UCSD-AML1 (cell line): ENCODE results near the gene NFIC.
"Not testable (repeated sequence)": the region's sequence is repeated elsewhere in the genome, so short reads cannot be mapped to it uniquely, and the experiment has no call there.

Experiments
- DNase-seq: peaks from one replicate; lab custom pipeline; 2025; ENCODE audit not compliant: unreplicated experiment; lab: John Stamatoyannopoulos, UW

NFIC gene

DNA sequence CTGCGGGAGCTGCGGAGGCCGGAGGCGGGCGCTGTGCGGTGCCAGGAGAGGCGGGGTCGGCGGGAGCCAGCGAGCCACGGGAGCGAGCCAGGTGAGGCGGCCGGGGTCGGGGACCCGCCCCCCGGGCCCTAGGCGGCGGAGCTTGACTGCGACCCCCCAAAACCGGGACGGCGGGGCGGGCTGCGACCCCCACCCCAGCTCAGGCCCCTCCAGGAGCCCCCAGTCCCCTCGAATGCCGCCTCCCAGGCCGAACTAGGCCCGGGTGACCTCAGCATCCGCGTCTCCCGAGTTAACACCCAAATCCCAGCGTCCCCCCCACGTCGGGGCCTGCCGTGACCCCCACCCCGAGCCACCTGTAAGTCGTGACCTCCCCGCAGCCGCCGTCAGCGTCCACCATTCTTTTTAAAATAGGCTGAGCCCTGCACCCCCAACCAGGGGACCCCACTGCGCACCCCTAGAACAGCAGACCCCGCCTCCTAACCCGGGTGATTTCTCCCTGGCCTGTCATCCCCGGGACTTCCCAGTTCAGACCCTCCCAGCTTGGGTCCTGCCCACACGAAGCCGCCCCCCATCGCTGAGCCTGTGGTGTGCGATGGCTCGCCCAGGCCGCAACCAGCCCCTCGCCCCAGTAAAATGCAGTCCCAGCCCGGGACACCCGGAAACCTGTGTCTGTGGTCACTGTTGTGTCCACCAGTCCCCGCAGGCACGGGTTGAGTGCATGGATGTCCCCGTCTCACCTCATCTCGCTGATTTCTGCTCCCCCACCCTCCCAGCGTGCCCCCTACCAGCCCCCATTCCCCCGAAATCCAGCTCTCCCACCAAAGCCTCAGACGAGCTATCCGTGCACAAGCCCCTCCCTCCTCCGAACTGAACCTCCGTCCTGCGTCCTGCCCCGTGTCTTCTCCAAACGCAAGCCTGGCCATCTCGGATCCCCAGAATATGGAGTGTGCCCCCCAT is 140.3 kb downstream of the NFIC start:
- DNase-seq = peak; percentile 29

DNA sequence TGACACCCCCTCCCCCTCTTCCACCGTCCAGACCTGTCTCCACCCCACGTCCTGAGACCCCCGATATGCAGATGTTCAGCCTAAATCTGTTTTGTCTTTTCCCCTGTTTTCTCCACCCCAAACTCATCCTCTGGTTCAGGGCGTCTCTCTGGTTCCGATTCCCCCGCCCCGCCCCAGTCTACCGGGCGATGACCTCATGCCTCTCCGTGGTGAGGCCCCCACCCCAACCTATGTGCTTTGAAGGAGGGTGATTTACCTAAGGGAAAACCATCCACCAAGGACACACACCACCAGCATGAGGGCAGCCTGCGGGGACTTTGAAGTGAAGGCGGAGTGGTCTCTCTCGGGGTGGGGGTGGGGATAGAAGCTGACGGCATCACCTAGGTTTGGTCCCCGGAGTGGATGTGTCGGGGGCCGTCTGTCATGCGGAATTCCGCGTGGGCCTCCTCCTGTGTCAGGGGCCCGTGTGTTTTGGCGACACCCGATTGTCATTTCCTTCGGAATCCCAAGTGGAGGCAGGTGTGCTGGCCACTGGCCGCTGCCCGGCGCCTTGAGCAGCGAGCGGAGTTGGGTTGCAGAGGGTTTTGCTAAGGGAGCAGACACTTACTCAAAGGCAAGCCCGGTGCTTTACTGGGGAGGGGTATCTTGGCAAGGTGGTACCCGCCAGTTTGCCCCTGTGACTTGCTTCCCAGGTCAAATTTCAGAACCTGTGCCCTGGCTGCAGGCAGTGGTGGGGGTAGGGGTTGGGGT is 141.2 kb downstream of the NFIC start:
- no peak for DNase-seq

- not testable (repeated sequence) for DNase-seq
Measured at GRCh38 chr19:3508121-3508661, 141.8 kb downstream of the NFIC start.

DNA sequence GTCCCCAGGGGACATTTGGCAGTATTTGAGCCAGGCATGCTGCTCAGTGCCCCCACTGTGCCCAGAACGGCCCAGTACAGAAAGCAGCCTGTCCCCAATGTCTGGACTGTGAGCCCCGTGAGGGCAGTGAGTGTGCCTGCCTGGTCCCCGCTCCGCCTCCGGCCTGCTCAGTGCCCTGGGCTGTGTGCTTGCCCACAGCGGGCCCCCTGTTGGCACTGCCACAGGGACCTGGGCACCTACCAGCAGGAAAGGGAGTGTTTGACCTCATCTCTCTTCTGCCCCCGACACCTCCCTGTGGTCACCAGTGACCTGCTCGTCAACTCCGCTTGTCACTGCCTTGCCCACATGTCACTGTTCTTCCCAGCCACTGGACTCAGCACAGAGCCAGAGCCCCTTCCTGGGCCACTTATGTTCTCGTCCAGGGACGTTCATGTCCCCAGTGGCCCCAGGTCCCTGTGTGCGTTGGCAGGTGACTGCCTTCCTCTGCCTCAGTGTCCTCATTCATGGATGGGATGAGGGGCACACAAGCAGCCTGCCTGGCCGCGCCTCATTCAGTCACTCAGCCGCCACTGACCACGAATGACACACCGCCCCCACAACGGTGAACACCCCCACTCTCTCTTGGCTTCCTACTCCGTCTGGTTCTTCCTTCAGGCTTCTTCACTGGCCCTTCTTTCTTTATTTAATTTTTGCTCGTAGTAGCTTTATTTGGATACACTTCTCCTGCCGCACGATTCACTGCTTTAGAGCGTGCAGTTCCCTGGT is 142.6 kb downstream of the NFIC start:
- DNase-seq = no peak

DNA sequence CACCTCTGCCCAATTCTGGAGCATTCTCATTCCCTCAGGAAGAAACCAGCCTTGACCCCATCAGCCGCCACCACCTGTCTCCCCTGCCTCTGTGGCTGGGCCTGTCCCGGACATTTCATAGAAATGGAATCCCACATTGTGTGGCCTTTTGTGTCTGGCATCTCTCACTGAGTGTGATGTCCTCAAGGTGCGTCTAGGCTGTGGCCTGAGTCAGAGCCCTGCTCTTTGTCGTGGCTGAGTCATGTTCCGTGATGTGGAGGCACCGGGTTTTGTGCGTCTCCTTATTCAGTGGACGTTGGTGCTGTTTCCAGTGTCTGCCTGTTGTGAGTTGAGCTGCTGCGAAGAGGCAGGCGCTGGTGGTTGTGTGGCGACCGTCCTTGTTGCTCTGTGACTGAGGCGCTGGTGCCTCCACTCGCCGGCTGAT is 143.2 kb downstream of the NFIC start:
- no peak for DNase-seq

GRCh38 chr19:3510727-3511126 is 144.3 kb downstream of the NFIC start:
- no peak for DNase-seq

- no peak for DNase-seq
Measured at GRCh38 chr19:3511506-3512251, 145.3 kb downstream of the NFIC start.

GRCh38 chr19:3512562-3513228 is 146.3 kb downstream of the NFIC start:
- no peak for DNase-seq

DNA sequence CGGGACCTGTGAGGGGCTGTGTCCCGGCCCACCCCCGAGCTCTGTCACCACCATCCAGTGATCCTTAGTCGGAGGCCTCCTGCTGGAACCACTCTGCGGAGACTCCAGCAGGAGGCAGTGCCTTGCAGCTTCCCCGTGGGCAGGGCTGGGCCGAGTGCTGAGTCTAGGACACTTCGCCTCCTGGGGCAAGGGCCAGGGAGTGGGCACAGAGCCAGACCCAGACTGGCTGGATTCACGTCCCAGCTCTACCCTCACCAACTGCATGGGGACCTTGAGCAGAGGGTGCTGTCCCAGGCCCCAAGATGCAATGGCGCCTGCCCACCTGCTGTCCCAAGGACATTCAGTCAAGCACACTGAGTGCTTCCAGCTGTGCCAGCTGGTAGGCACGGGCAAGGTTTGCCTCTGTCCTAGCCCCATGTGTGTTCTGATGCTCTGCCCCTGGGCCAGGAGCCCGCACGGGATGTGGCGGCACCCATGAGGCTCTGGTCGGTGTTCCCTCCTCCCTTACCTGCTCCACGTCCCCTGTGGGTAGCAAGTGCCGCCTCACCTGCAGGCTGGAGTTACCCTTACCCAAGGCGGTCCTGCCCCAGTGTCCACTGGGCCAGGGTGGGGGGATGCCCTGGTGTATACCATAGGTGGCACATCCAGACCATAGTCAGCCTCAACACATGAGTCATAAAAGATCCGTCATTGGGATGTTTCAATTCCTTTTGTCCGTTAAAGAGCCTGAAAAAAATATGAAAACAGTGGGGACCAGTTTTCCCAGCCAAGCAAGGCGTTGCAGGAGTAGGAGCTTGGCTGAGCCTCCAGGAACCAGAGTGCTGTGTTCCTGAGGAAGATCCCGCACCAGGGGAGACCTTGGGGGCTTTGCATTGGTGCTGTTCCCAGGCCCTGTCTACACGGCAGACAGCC is 147.1 kb downstream of the NFIC start:
- DNase-seq = no peak

DNA sequence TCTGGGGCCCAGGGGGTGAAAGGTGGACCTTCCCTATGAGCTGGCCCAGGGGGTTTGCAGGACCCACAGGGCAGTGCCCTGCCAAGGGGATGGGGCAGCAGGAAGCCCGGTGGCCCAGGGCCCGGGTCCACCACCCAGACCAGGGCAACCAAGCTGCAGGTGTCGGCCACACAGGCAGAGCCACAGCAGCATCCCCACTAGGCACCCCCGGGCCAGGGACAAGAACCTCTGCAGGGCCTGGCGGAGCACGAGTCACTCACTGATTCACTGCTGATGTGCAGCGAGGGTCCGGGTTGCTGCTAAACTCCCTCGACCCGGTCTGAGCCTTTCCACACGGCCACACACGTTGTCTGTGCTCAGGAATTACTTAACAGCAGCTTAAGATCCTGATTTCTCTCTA is 148.5 kb downstream of the NFIC start:
- no peak for DNase-seq

DNA sequence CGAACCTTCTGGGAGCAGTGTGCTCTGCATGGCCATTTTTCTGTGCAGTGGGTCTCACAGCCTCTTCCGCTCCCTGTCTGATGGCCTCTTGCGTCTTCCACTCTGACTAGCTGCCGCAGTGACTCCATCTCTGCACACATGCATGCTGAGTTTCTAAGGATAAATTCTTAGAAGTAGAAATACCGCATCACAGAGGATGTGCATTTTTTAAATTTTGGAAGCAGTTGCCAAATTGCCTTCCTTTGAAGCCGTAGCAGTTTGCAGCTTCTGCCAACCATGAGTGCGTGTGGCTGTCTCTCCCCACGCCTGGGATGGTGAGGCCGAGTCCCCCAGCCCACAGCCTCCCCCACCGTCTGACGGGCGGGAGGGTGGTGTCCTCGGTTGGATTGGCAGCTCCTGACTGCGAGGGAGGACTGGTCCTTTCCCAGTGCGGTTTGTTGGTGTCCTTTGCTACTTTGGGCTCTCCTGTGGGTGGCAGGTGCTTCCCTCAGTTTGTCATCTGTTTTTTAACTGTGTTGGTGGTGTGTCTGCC is 149.6 kb downstream of the NFIC start:
- no peak for DNase-seq

GRCh38 chr19:3516675-3517207 is 150.4 kb downstream of the NFIC start:
- no peak for DNase-seq

- no peak for DNase-seq
Measured at GRCh38 chr19:3517638-3518037, 151.3 kb downstream of the NFIC start.

DNA sequence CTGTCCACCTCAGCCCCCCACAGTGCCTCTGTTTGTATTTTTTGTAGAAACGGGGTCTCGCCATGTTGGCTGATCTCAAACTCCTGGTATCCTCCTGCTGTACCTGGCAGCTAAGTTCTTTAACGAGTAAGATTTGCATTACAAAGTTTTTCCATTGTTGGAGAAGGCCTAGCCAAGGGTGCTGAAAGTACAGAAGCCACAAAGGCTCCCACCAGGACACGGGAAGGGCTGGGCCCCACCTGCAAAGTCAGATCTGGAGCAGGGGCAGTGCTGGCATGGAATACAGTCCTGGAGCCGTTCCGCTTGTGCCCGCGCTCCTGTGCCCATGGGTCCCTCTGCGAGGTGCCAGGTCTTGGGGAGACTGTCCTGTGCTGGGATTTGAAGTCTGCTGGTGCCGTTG is 151.9 kb downstream of the NFIC start:
- no peak for DNase-seq

GRCh38 chr19:3518659-3519058 is 152.3 kb downstream of the NFIC start:
- DNase-seq = no peak
